ENCODE results near the gene TMEM273.
A peak's percentile ranks its signal among the peaks of the same experiment; 100 is the strongest.

Gene TMEM273

GRCh38 chr10:49187950-49188761, at the start of gene TMEM273:
TMEM273 (minus strand) TSS chr10:49188391; CDS start chr10:49188336, 55 bp downstream.
- DNase-seq = no peak

- DNase-seq = no peak
Measured at GRCh38 chr10:49237985-49238384, 49.8 kb upstream of the TMEM273 start.

GRCh38 chr10:49235392-49235791, 47.2 kb upstream of the TMEM273 start:
- no peak for DNase-seq

- peak; percentile 9 for DNase-seq
Measured at GRCh38 chr10:49231086-49231820, 43.1 kb upstream of the TMEM273 start.

GRCh38 chr10:49230004-49230403, 41.8 kb upstream of the TMEM273 start:
- DNase-seq = no peak

GRCh38 chr10:49228677-49229076, 40.5 kb upstream of the TMEM273 start:
- no peak for DNase-seq

GRCh38 chr10:49227406-49227805, 39.2 kb upstream of the TMEM273 start:
- no peak for DNase-seq

GRCh38 chr10:49226594-49226993, 38.4 kb upstream of the TMEM273 start:
- no peak for DNase-seq

- no peak for DNase-seq
Measured at GRCh38 chr10:49225218-49225876, 37.2 kb upstream of the TMEM273 start.

GRCh38 chr10:49223205-49223604, 35.0 kb upstream of the TMEM273 start:
- DNase-seq = no peak

GRCh38 chr10:49222170-49222569, 34.0 kb upstream of the TMEM273 start:
- no peak for DNase-seq

- DNase-seq = no peak
Measured at GRCh38 chr10:49220679-49221078, 32.5 kb upstream of the TMEM273 start.

GRCh38 chr10:49220031-49220430, 31.8 kb upstream of the TMEM273 start:
- DNase-seq = peak; percentile 23

- DNase-seq = no peak
Measured at GRCh38 chr10:49219248-49219647, 31.1 kb upstream of the TMEM273 start.

GRCh38 chr10:49218480-49218879, 30.3 kb upstream of the TMEM273 start:
- no peak for DNase-seq

- no peak for DNase-seq
Measured at GRCh38 chr10:49217645-49218044, 29.5 kb upstream of the TMEM273 start.

- DNase-seq = no peak
Measured at GRCh38 chr10:49213211-49213610, 25.0 kb upstream of the TMEM273 start.

- DNase-seq = no peak
Measured at GRCh38 chr10:49212783-49213182, 24.6 kb upstream of the TMEM273 start.

GRCh38 chr10:49212076-49212475, 23.9 kb upstream of the TMEM273 start:
- DNase-seq = no peak

- no peak for DNase-seq
Measured at GRCh38 chr10:49208996-49209395, 20.8 kb upstream of the TMEM273 start.

GRCh38 chr10:49207936-49208487, 19.8 kb upstream of the TMEM273 start:
- no peak for DNase-seq

- no peak for DNase-seq
Measured at GRCh38 chr10:49207113-49207512, 18.9 kb upstream of the TMEM273 start.

- no peak for DNase-seq
Measured at GRCh38 chr10:49205206-49205605, 17.0 kb upstream of the TMEM273 start.

Measured in fibroblast of skin of right quadriceps (primary cell).